ENCODE measurements around the gene HOXA3. TPM values are rescaled to one million over a fixed set of nuclear protein-coding genes. Genes with fewer than 3 reads are reported as not detected.

Gene HOXA3
- total RNA-seq, 1 experiment from 2014 or later = not detected

GRCh38 chr7:27196287-27196767 lies 43.9 kb upstream of the HOXA3 start:
- Histone ChIP-seq H3K23me2 (ENCODE audit: insufficient read length, low read depth, low read length, poor library complexity, severe bottlenecking) (no peaks in the 10 kb centered on the region), H3K23ac (ENCODE audit: insufficient read length, low read depth, low read length) (no peak overlapping the region), H3K14ac (ENCODE audit: insufficient read depth, low read length) (no peak overlapping the region), H3K56ac (ENCODE audit: insufficient read length, low read depth, low read length) (no peak overlapping the region), H3K9me3 (ENCODE audit: control insufficient read depth, low read depth, low read length) (no peaks in the 10 kb centered on the region), H2BK15ac (ENCODE audit: low read depth, low read length) (no peak overlapping the region), H3K27me3 (ENCODE audit: insufficient read depth, low read length) (peaks cover 85% of the 10 kb centered on the region), H4K20me1 (ENCODE audit: control insufficient read depth, insufficient read depth, insufficient read length) (no peaks in the 10 kb centered on the region), H3T11ph (ENCODE audit: low read length) (no peak overlapping the region), H4K91ac (ENCODE audit: insufficient read length, low read depth, low read length) (no peak overlapping the region), H3K27ac (ENCODE audit: insufficient read length, low read depth, low read length) (no peak overlapping the region), H2BK20ac (ENCODE audit: low read depth, low read length, poor library complexity, severe bottlenecking) (no peak overlapping the region), H3K4me2 (ENCODE audit: insufficient read depth, insufficient read length, low read length) (no peak overlapping the region), H3K18ac (ENCODE audit: insufficient read length, low read depth, low read length) (no peak overlapping the region), H3K4me1 (ENCODE audit: insufficient read depth, low read length) (no peaks in the 10 kb centered on the region), H2BK12ac (ENCODE audit: insufficient read length, low read depth, low read length) (no peak overlapping the region), H3K4ac (ENCODE audit: low read depth, low read length) (no peak overlapping the region), H2AFZ (ENCODE audit: low read length) (no peak overlapping the region), H4K5ac (ENCODE audit: insufficient read length, low read depth, low read length) (no peak overlapping the region), H3K9ac (ENCODE audit: extremely low read depth, insufficient read length, low read length) (no peak overlapping the region), H3K79me1 (ENCODE audit: insufficient read depth, low read depth, low read length, poor library complexity, severe bottlenecking) (no peaks in the 10 kb centered on the region), H3K79me2 (ENCODE audit: insufficient read depth, low read length) (no peaks in the 10 kb centered on the region), H2AK5ac (ENCODE audit: insufficient read length, low read length) (no peak overlapping the region), H2BK5ac (ENCODE audit: insufficient read length, low read length) (no peak overlapping the region), H2BK120ac (ENCODE audit: low read depth, low read length, poor library complexity, severe bottlenecking) (no peak overlapping the region), H4K8ac (replicated peaks; ENCODE audit: insufficient read length, low read depth, low read length) (no peak overlapping the region)
- Mint-ChIP-seq H3K27me3 (ENCODE audit: low read depth) (peaks cover 95% of the 10 kb centered on the region), H3K36me3 (ENCODE audit: insufficient read depth in 1 of 3, low read depth in 3 of 3) (no peaks in the 10 kb centered on the region; a peak in 1 of 7 replicates), H3K9me3 (peaks cover 3 to 14% of the 10 kb centered on the region in 2 experiments; a peak in 2 of 5 replicates), H3K4me3 (no peak overlapping the region; a peak in 1 of 5 replicates), H3K27ac (no peak overlapping the region), H3K4me1 (peaks cover 2 to 16% of the 10 kb centered on the region in 2 experiments)
- peak; percentile 94 for TF ChIP-seq CTCF (conservative IDR thresholded peaks at IDR 0.05)
- DNase-seq = peak; percentile 72
- WGBS (ENCODE audit: extremely low coverage, insufficient read length, low lambda C conversion rate) = no CpG with 5 or more reads among the region's 6 CpGs

All from H9 (cell line).